HuH-7.5 (cell line): Measurements from ENCODE around the gene NR2E1.

ENCODE experiments used
- DNase-seq: peaks from one replicate; pipeline ENCODE4 v3.0.0; 2011; ENCODE audit warnings: low spot score

NR2E1 gene

GRCh38 chr6:108209738-108210137 lies 43.9 kb downstream of the NR2E1 start:
- no peak for DNase-seq

GRCh38 chr6:108210556-108210955 lies 44.7 kb downstream of the NR2E1 start:
- DNase-seq: no peak

- DNase-seq: no peak
Observed at GRCh38 chr6:108211671-108212070, 45.8 kb downstream of the NR2E1 start.

GRCh38 chr6:108222064-108222463 lies 56.2 kb downstream of the NR2E1 start:
- no peak for DNase-seq

GRCh38 chr6:108222504-108222903 lies 56.7 kb downstream of the NR2E1 start:
- DNase-seq: no peak

GRCh38 chr6:108227290-108227689 lies 61.5 kb downstream of the NR2E1 start:
- DNase-seq: no peak

- DNase-seq: no peak
Observed at GRCh38 chr6:108228416-108228815, 62.6 kb downstream of the NR2E1 start.

- DNase-seq: no peak
Observed at GRCh38 chr6:108235127-108235526, 69.3 kb downstream of the NR2E1 start.

- no peak for DNase-seq
Observed at GRCh38 chr6:108236791-108237190, 71.0 kb downstream of the NR2E1 start.

- no peak for DNase-seq
Observed at GRCh38 chr6:108238322-108238721, 72.5 kb downstream of the NR2E1 start.
